Measurements from ENCODE around the gene PUM1.

- TF ChIP-seq CTCF (IDR thresholded peaks at IDR 0.05) = no peak
- TF ChIP-seq POLR2A (IDR thresholded peaks at IDR 0.05) = no peak
These were observed 67.3 kb downstream of the PUM1 start for GRCh38 chr1:30998171-30998570.

Measured in adrenal gland (tissue), 5 donors.